ENCODE data around the gene TSPAN31. TPM values are rescaled to one million over a fixed set of nuclear protein-coding genes. Genes with fewer than 3 reads are reported as not detected.
"Not testable (repeated sequence)": the region's sequence is repeated elsewhere in the genome, so short reads cannot be mapped to it uniquely, and the experiment has no call there.

TSPAN31 gene
- total and polyA plus RNA-seq, 8 donors = 33.5 to 83.8 (median 70.4) TPM

DNA sequence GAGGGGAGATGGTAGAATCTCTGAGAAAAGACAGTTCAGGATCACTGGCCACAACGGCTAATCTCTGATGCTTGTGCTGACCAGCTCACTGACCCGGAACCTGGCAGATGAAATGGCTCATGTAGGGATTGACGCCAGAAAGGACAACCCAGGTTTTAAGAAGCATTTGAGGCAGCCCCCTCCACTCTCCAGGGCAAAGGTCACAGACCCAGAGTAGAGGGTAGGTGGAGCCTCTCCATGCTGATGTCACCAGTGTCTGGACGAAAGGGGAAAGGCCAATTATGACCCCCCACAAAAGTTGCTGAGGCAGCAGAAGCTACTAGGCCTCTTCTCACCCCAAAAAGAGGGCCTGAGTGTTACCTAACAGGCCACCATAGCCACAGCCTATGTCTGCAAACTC is 25.9 kb downstream of the TSPAN31 start:
- intact Hi-C loops (cut with DNase I) = no loop called here
- DNase-seq (no peak), ATAC-seq (no peak)
- peaks cover 0 to 28% of the 10 kb centered on the region in 2 donors for H3K36me3 ChIP-seq
- H3K4me1 ChIP-seq = peaks cover 21 to 62% of the 10 kb centered on the region in 2 donors
- peaks cover 7 to 21% of the 10 kb centered on the region in 2 donors for H3K27me3 ChIP-seq
- peak overlapping the region in 1 of 2 donors; percentile 88 for H3K27ac ChIP-seq
- peak overlapping the region in 1 of 2 donors; percentile 79 for H3K4me3 ChIP-seq
- no peaks in the 10 kb centered on the region for H3K9me3 ChIP-seq
- no peak for TF ChIP-seq CTCF (IDR thresholded peaks at IDR 0.05)

- intact Hi-C loops (cut with DNase I) = no loop called here
- peaks cover 15 to 56% of the 10 kb centered on the region in 2 donors for H3K4me1 ChIP-seq
- H3K9me3 ChIP-seq = no peaks in the 10 kb centered on the region
- H3K36me3 ChIP-seq = peaks cover 0 to 28% of the 10 kb centered on the region in 2 donors
- H3K4me3 ChIP-seq = peak overlapping the region; percentile 76 to 79
- peak overlapping the region; percentile 88 to 92 for H3K27ac ChIP-seq
- peaks cover 1 to 15% of the 10 kb centered on the region in 2 donors for H3K27me3 ChIP-seq
- DNase-seq (peak in 3 of 4 donors; percentile 91 to 95 (median 91)), ATAC-seq (peak; percentile 73)
- TF ChIP-seq CTCF (IDR thresholded peaks at IDR 0.05) = no peak
Observed at GRCh38 chr12:57771236-57771872, 26.5 kb downstream of the TSPAN31 start.

DNA sequence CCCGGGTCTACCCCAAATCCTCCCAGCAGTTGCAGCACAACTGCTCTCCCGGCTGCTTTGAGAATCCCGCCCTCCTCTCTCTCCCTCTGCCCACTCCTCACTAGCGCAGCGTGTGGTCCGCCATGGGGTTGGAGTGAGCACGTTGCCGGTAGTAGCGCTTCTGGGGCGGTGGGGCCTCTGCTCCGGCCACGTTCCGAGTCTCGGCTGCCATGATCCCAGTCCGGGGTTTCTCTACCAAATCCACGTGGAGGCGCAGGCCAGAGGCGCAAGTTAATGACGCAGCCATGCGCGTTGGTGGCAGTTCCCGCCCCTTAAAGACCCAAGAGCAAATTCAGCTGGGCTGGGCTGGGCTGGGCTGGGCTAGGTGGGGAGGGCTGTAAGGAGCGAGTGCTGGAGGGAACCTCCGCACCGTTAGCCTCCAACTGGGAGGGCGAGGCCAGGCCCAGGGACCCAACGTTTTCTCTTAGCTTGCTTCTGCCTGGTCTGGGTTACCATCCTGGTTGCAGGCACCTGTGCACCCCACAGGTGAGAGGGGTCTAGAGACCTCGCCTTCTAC is 27.1 kb downstream of the TSPAN31 start, which contains the start of gene METTL1:
Gene METTL1 (minus strand): TSS at position 233 of the 556 bp plus-strand sequence. CDS start 22 bp downstream, at position 211.
- DNase-seq (peak; percentile 95 to 98 (median 96)), ATAC-seq (peak; percentile 95)
- Histone ChIP-seq H3K4me1 (peaks cover 9 to 50% of the 10 kb centered on the region in 2 donors), H3K27me3 (peaks cover 0 to 9% of the 10 kb centered on the region in 2 donors), H3K36me3 (peaks cover 0 to 28% of the 10 kb centered on the region in 2 donors), H3K27ac (peak within 1 kb of the TSS; percentile 88 to 92), H3K9me3 (no peaks in the 10 kb centered on the region), H3K4me3 (peak within 1 kb of the TSS; percentile 76 to 79)
- intact Hi-C loops (cut with DNase I) = no loop called here
- no peak for TF ChIP-seq CTCF (IDR thresholded peaks at IDR 0.05)

- Histone ChIP-seq H3K9me3 (no peaks in the 10 kb centered on the region), H3K4me1 (peaks cover 5 to 44% of the 10 kb centered on the region in 2 donors), H3K36me3 (peaks cover 0 to 28% of the 10 kb centered on the region in 2 donors), H3K4me3 (peak within 1 kb of the TSS; percentile 76 to 79), H3K27ac (peak within 1 kb of the TSS; percentile 88 to 92), H3K27me3 (peaks cover 0 to 2% of the 10 kb centered on the region in 2 donors)
- intact Hi-C loops (cut with DNase I) = no loop called here
- DNase-seq (peak; percentile 57 to 90 (median 69)), ATAC-seq (peak; percentile 76)
- TF ChIP-seq CTCF (IDR thresholded peaks at IDR 0.05) = no peak
Observed at GRCh38 chr12:57772429-57773322, 27.8 kb downstream of the TSPAN31 start, which contains the start of gene EEF1AKMT3. Gene EEF1AKMT3, plus strand, starts transcription at chr12:57772614. Its CDS starts 111 bp downstream, at chr12:57772725.

DNA sequence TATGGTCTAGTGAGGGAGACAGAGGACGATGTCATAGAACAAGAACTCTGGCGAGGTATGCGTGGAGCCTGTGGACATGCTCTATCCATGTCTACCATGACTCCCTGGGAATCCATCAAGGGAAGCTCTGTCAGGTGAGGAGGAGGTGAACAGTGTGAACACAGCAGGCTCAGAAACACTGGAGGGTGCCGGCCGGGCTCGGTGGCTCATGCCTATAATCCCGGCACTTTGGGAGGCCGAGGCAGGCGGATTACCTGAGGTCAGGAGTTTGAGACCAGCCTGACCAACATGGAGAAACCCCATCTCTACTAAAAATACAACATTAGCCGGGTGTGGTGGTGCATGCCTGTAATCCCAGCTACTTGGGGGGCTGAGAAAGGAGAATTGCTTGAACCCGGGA is 29.8 kb downstream of the TSPAN31 start:
- intact Hi-C loops (cut with DNase I); H3K27ac ChIP-seq; H3K27me3 ChIP-seq; DNase-seq; ATAC-seq; H3K4me3 ChIP-seq; H3K9me3 ChIP-seq: not testable (repeated sequence)
- peaks cover 0 to 12% of the 10 kb centered on the region in 2 donors for H3K36me3 ChIP-seq
- peaks cover 5 to 44% of the 10 kb centered on the region in 2 donors for H3K4me1 ChIP-seq

Data from left lung (tissue), 10 donors.